ENCODE data around the gene MYO1F. TPM values are rescaled to one million over a fixed set of nuclear protein-coding genes. Genes with fewer than 3 reads are reported as not detected.

MYO1F gene
- total RNA-seq, 2 experiments from 2014 or later = 66.7 to 67.4 TPM

DNA sequence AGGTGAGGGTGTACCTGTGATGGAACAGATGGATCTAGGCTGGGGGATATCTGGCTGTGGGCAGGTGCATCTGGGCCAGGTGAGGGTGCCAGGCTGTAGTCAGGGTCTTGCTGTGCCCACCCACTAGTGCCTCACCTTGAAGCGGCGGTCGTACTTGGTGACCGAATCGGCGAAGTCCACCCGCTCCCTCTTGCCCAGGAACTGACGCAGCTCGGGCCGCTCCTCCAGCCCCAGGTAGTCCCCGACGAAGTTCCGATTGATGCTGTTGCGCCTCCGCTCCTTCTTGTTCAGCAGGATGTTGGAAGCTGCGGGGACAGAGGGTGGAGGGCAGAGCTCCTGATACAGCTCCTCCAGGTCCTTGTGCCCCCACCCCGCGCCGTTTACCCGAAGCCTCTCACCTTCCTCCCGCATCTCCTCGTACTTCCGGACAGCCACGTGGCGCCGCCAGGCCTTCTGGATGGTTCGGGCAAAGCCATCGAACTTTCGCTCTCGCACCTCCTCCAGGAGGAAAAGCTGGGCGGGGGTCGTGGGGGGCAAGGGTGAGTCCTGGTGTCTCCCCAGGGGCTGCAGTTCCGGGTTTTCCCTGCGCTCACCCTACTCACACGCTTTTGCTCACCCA, 47.1 kb downstream of the MYO1F start:
- Histone ChIP-seq H3K4me1 (ENCODE audit: insufficient read depth, low read length) (peaks cover 10% of the 10 kb centered on the region), H3K4me3 (ENCODE audit: low read length) (no peak overlapping the region), H3K36me3 (ENCODE audit: insufficient read depth, low read length) (peaks cover 66% of the 10 kb centered on the region), H3K27me3 (ENCODE audit: control insufficient read depth in 1 of 2, insufficient read depth in 2 of 2, low read length in 2 of 2) (no peaks in the 10 kb centered on the region), H3K9me3 (ENCODE audit: control insufficient read depth in 1 of 2, insufficient read depth in 1 of 2, low read length in 2 of 2) (no peaks in the 10 kb centered on the region), H3K27ac (ENCODE audit: low read depth in 1 of 2, low read length in 2 of 2) (no peak overlapping the region)
- no peak overlapping the region for H3K27ac Mint-ChIP-seq
- POLR2A ChIA-PET = interaction anchor here (1.7 kb wide), 1 partner anchor 17 kb away, joined by 8 read pairs; the partner anchor contains the start of gene ZNF414
- H3K36me3 Mint-ChIP-seq (ENCODE audit: low read depth) = peaks cover 36% of the 10 kb centered on the region
- CTCF ChIA-PET = no interaction called here
- TF ChIP-seq, protein P1, sequence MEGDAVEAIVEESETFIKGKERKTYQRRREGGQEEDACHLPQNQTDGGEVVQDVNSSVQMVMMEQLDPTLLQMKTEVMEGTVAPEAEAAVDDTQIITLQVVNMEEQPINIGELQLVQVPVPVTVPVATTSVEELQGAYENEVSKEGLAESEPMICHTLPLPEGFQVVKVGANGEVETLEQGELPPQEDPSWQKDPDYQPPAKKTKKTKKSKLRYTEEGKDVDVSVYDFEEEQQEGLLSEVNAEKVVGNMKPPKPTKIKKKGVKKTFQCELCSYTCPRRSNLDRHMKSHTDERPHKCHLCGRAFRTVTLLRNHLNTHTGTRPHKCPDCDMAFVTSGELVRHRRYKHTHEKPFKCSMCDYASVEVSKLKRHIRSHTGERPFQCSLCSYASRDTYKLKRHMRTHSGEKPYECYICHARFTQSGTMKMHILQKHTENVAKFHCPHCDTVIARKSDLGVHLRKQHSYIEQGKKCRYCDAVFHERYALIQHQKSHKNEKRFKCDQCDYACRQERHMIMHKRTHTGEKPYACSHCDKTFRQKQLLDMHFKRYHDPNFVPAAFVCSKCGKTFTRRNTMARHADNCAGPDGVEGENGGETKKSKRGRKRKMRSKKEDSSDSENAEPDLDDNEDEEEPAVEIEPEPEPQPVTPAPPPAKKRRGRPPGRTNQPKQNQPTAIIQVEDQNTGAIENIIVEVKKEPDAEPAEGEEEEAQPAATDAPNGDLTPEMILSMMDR (IDR thresholded peaks at IDR 0.05) = no peak
- ATAC-seq (ENCODE audit: poor library complexity) = no peak
- H3K9me3 Mint-ChIP-seq = no peaks in the 10 kb centered on the region
- H3K4me3 Mint-ChIP-seq = no peak overlapping the region
- intact Hi-C loops (cut with DNase I, micrococcal nuclease) = no loop called here
- no peaks in the 10 kb centered on the region for H3K27me3 Mint-ChIP-seq
- H3K4me1 Mint-ChIP-seq (ENCODE audit: low read depth) = peaks cover 12% of the 10 kb centered on the region
- DNase-seq = peak in 1 of 14 experiments; percentile 11

DNA sequence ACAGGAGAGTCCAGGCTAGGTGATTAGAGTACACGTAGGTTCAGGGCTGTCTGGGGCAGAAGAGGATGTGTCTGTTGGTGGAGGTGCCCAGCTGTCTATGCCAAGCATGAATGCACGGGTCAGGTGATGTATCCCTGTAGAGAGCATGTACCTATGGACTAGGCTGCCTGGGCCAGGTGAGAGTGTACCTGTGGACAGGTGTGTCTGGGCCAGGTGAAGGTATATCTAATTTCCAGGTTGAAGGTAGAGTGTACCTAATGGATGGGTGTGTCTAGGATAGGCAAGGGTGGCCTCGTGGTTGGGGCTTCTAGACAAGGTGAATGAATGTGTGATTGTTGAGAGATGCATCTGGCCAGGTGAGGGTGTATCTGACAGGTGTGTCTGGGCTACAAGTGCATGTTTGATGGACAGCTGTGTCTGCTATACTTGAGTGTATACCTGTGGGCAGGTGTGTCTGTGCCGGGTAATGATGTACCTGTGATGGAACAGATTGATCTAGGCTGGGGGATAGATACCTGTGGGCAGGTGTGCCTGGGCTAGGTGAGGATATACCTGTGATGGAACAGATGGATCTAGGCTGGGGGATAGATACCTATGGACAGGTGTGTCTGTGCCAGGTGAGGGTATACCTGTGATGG, 47.8 kb downstream of the MYO1F start:
- no peak overlapping the region for H3K4me3 Mint-ChIP-seq
- DNase-seq = peak in 1 of 14 experiments; percentile 7
- Histone ChIP-seq H3K9me3 (ENCODE audit: control insufficient read depth in 1 of 2, insufficient read depth in 1 of 2, low read length in 2 of 2) (no peaks in the 10 kb centered on the region), H3K27me3 (ENCODE audit: control insufficient read depth in 1 of 2, insufficient read depth in 2 of 2, low read length in 2 of 2) (no peaks in the 10 kb centered on the region), H3K4me3 (ENCODE audit: low read length) (no peak overlapping the region), H3K27ac (ENCODE audit: low read depth in 1 of 2, low read length in 2 of 2) (no peak overlapping the region), H3K4me1 (ENCODE audit: insufficient read depth, low read length) (peaks cover 10% of the 10 kb centered on the region), H3K36me3 (ENCODE audit: insufficient read depth, low read length) (peaks cover 70% of the 10 kb centered on the region)
- no peaks in the 10 kb centered on the region for H3K9me3 Mint-ChIP-seq
- H3K27ac Mint-ChIP-seq = no peak overlapping the region
- peaks cover 39% of the 10 kb centered on the region for H3K36me3 Mint-ChIP-seq (ENCODE audit: low read depth)
- POLR2A ChIA-PET = no interaction called here
- H3K27me3 Mint-ChIP-seq = no peaks in the 10 kb centered on the region
- H3K4me1 Mint-ChIP-seq (ENCODE audit: low read depth) = peaks cover 12% of the 10 kb centered on the region
- intact Hi-C loops (cut with DNase I, micrococcal nuclease) = no loop called here
- CTCF ChIA-PET = no interaction called here
- TF ChIP-seq, protein P1 (IDR thresholded peaks at IDR 0.05) = no peak
- ATAC-seq (ENCODE audit: poor library complexity) = no peak

DNA sequence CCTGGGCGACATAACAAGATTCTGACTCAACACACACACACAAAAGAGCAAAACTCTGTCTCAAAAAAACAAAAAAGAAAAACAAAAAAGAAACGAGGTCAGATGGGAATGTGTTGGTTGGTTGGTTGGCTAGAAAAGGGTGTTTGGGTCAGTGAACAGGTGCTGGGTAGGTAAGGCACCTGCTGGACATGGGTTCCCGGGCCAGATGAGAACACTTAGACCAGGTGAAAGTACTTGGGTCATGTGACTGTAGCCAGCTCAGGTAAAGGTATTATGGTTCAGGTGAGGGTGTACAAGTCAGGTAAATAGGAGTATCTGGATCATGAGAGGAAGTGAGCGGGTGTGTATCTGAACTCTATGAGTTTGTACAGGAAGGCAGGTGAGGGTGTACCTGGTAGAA, 48.7 kb downstream of the MYO1F start:
- no peak overlapping the region for H3K4me3 Mint-ChIP-seq
- peaks cover 40% of the 10 kb centered on the region for H3K36me3 Mint-ChIP-seq (ENCODE audit: low read depth)
- H3K27ac ChIP-seq (ENCODE audit: low read depth in 1 of 2, low read length in 2 of 2) = no peak overlapping the region
- ChIA-PET POLR2A (interaction anchor here (2.4 kb wide), 1 partner anchor 15 kb away, joined by 8 read pairs; the partner anchor contains the start of gene ZNF414), CTCF (no interaction called here)
- no peak overlapping the region for H3K27ac Mint-ChIP-seq
- H3K4me1 ChIP-seq (ENCODE audit: insufficient read depth, low read length) = peaks cover 10% of the 10 kb centered on the region
- TF ChIP-seq, protein P1 (IDR thresholded peaks at IDR 0.05) = no peak
- intact Hi-C loops (cut with DNase I, micrococcal nuclease) = no loop called here
- H3K9me3 Mint-ChIP-seq = no peaks in the 10 kb centered on the region
- H3K36me3 ChIP-seq (ENCODE audit: insufficient read depth, low read length) = peaks cover 70% of the 10 kb centered on the region
- H3K4me3 ChIP-seq (ENCODE audit: low read length) = no peak overlapping the region
- peaks cover 12% of the 10 kb centered on the region for H3K4me1 Mint-ChIP-seq (ENCODE audit: low read depth)
- ATAC-seq (ENCODE audit: poor library complexity) (no peak), DNase-seq (no peak)
- no peaks in the 10 kb centered on the region for H3K27me3 ChIP-seq (ENCODE audit: control insufficient read depth in 1 of 2, insufficient read depth in 2 of 2, low read length in 2 of 2)
- no peaks in the 10 kb centered on the region for H3K27me3 Mint-ChIP-seq
- no peaks in the 10 kb centered on the region for H3K9me3 ChIP-seq (ENCODE audit: control insufficient read depth in 1 of 2, insufficient read depth in 1 of 2, low read length in 2 of 2)
